ENCODE data around the gene IGSF6. TPM values are rescaled to one million over a fixed set of nuclear protein-coding genes. Genes with fewer than 3 reads are reported as not detected.

IGSF6 gene
- polyA plus RNA-seq, 2 of the 4 experiments (the other 2 are of a cell fraction): not detected

GRCh38 chr16:21598701-21599121 is 53.7 kb downstream of the IGSF6 start:
- no peak for DNase-seq (ENCODE audit: low read depth in 1 of 2, low spot score in 1 of 2)
- POLR2A ChIA-PET: interaction anchor here (0.6 kb wide), 1 partner anchor 1898 kb away, joined by 4 read pairs; no protein-coding TSS in a partner anchor
- Histone ChIP-seq H3K27ac (peak overlapping the region; percentile 95 to 98), H3K4me1 (peaks cover 20% of the 10 kb centered on the region), H3K9me3 (no peaks in the 10 kb centered on the region), H3K4me3 (peak overlapping the region; percentile 84), H3K4me2 (peak overlapping the region; percentile 97)
- ATAC-seq: peak; percentile 4 to 37; a peak in 5 of 6 replicates
- CTCF ChIA-PET: interaction anchor here (1.2 to 3.5 kb wide), 3 partner anchors 14 to 16 kb away, joined by 3 to 13 read pairs (median 4); no protein-coding TSS in a partner anchor
- FAIRE-seq: no peak
- TF ChIP-seq ZSCAN20 (CRISPR knock-in tag; IDR thresholded peaks at IDR 0.05): no peak
- no peak for TF ChIP-seq FOSB (CRISPR knock-in tag; IDR thresholded peaks at IDR 0.05)
- no peak for TF ChIP-seq FOXS1 (CRISPR knock-in tag; IDR thresholded peaks at IDR 0.05)
- TF ChIP-seq HES2 (IDR thresholded peaks at IDR 0.05): no peak
- TF ChIP-seq EHMT2 (IDR thresholded peaks at IDR 0.05; ENCODE audit: low read depth): no peak
- no peak for TF ChIP-seq EHF (CRISPR knock-in tag; IDR thresholded peaks at IDR 0.05)
- TF ChIP-seq ZFP36 (IDR thresholded peaks at IDR 0.05; ENCODE audit: borderline replicate concordance, partially characterized antibody): no peak
- no peak for TF ChIP-seq PHF8 (IDR thresholded peaks at IDR 0.05; ENCODE audit: borderline replicate concordance, low read depth)
- no peak for TF ChIP-seq REST (IDR thresholded peaks at IDR 0.05)
- under 1% methylated on average over 9 of the region's 13 CpGs for WGBS (ENCODE audit: missing lambda C conversion rate)

GRCh38 chr16:21598206-21598605 is 54.2 kb downstream of the IGSF6 start:
- ATAC-seq: no peak
- ChIA-PET CTCF (interaction anchor here (1.2 to 3.5 kb wide), 3 partner anchors 14 to 16 kb away, joined by 3 to 13 read pairs (median 4); no protein-coding TSS in a partner anchor), POLR2A (no interaction called here)
- no peak for DNase-seq (ENCODE audit: low read depth in 1 of 2, low spot score in 1 of 2)
- H3K27ac ChIP-seq: peak overlapping the region in 1 of 2 experiments; percentile 98; a peak in 3 of 6 replicates
- H3K4me2 ChIP-seq: peak overlapping the region; percentile 97
- TF ChIP-seq NPAS2 (CRISPR knock-in tag; IDR thresholded peaks at IDR 0.05; ENCODE audit: borderline replicate concordance) (no peak), ZFP36 (IDR thresholded peaks at IDR 0.05; ENCODE audit: borderline replicate concordance, partially characterized antibody) (no peak), BHLHE40 (IDR thresholded peaks at IDR 0.05; ENCODE audit: low read depth, low read length) (no peak), KDM5A (IDR thresholded peaks at IDR 0.05) (no peak), FOXS1 (CRISPR knock-in tag; IDR thresholded peaks at IDR 0.05) (no peak), MAFK (IDR thresholded peaks at IDR 0.05; ENCODE audit: partially characterized antibody) (no peak), SREBF2 (IDR thresholded peaks at IDR 0.05) (no peak), ELK1 (IDR thresholded peaks at IDR 0.05; ENCODE audit: low read depth, low read length) (no peak), NFE2L2 (conservative IDR thresholded peaks at IDR 0.05; ENCODE audit: low read length) (no peak), USF2 (IDR thresholded peaks at IDR 0.05) (no peak), FOSB (CRISPR knock-in tag; IDR thresholded peaks at IDR 0.05) (no peak), CHD4 (IDR thresholded peaks at IDR 0.05; ENCODE audit: borderline replicate concordance) (no peak), CBX2 (IDR thresholded peaks at IDR 0.05; ENCODE audit: borderline replicate concordance, low read depth) (no peak), SMC3 (IDR thresholded peaks at IDR 0.05) (no peak)
- H3K4me1 ChIP-seq: peaks cover 20% of the 10 kb centered on the region
- peak overlapping the region; percentile 84; the same call in 1 of the 3 replicates for H3K4me3 ChIP-seq
- H3K9me3 ChIP-seq: no peaks in the 10 kb centered on the region
- 90% methylated on average over 12 of the region's 12 CpGs for WGBS (ENCODE audit: missing lambda C conversion rate)
- no peak for FAIRE-seq
